GM12878 (cell line): ENCODE data around the gene CDYL.

Experiments
- JUND ChIP-seq: IDR thresholded peaks from 2 replicates; pipeline ENCODE4 v1.6.1; 2012; ENCODE audit warnings: low read depth, mild to moderate bottlenecking, low read length, improper control_type of control experiment, moderate library complexity
- MEF2A ChIP-seq: IDR thresholded peaks from 2 replicates; pipeline ENCODE4 v1.6.1; 2011; ENCODE audit warnings: low read depth, mild to moderate bottlenecking, low read length, moderate library complexity; ENCODE audit not compliant: insufficient read depth
- MTA3 ChIP-seq: IDR thresholded peaks from 2 replicates; pipeline ENCODE4 v1.6.1; 2012; ENCODE audit warnings: low read length, inconsistent platforms, borderline replicate concordance
- NRF1 ChIP-seq: conservative IDR thresholded peaks from 2 replicates; pipeline ENCODE4 v1.6.1; 2011; ENCODE audit warnings: mild to moderate bottlenecking, low read depth, low read length, improper control_type of control experiment
- SIN3A ChIP-seq: IDR thresholded peaks from 2 replicates; pipeline ENCODE4 v1.6.1; 2012; ENCODE audit warnings: low read depth, low read length, improper control_type of control experiment
- TAF1 ChIP-seq: IDR thresholded peaks from 2 replicates; pipeline ENCODE4 v1.6.1; 2011; ENCODE audit warnings: mild to moderate bottlenecking, low read depth, low read length, borderline replicate concordance
- TF ChIP-seq, protein P1 (sequence below): fragments of 450-650 bp; IDR thresholded peaks from 2 replicates; pipeline ENCODE4 v1.6.1; 2017; ENCODE audit warnings: antibody characterized with exemption, mild to moderate bottlenecking, moderate library complexity
- TF ChIP-seq, protein P2 (sequence below): IDR thresholded peaks from 2 replicates; pipeline ENCODE4 v1.6.1; 2012; ENCODE audit warnings: mild to moderate bottlenecking, low read depth, low read length
- TF ChIP-seq, protein P3 (sequence below), 3 experiments: IDR thresholded peaks in 2 of 3; conservative IDR thresholded peaks in 1 of 3; 2 replicates each; pipeline ENCODE4 v1.5.1; 2011; ENCODE audit warnings: low read depth in 3 of 3, low read length in 3 of 3, mild to moderate bottlenecking in 3 of 3, control low read depth in 2 of 3, moderate library complexity in 2 of 3, inconsistent platforms in 1 of 3, mixed read lengths in 1 of 3; ENCODE audit not compliant: control insufficient read depth in 2 of 3, insufficient read depth in 1 of 3; ENCODE audit errors: extremely low read depth in 1 of 3
- TF ChIP-seq, protein P4 (sequence below): IDR thresholded peaks from 2 replicates; pipeline ENCODE4 v1.6.1; 2012; ENCODE audit warnings: low read depth, low read length, improper control_type of control experiment

GRCh38 chr6:4939241-4939640 lies 163.0 kb downstream of the CDYL start:
- TF ChIP-seq, protein P1, sequence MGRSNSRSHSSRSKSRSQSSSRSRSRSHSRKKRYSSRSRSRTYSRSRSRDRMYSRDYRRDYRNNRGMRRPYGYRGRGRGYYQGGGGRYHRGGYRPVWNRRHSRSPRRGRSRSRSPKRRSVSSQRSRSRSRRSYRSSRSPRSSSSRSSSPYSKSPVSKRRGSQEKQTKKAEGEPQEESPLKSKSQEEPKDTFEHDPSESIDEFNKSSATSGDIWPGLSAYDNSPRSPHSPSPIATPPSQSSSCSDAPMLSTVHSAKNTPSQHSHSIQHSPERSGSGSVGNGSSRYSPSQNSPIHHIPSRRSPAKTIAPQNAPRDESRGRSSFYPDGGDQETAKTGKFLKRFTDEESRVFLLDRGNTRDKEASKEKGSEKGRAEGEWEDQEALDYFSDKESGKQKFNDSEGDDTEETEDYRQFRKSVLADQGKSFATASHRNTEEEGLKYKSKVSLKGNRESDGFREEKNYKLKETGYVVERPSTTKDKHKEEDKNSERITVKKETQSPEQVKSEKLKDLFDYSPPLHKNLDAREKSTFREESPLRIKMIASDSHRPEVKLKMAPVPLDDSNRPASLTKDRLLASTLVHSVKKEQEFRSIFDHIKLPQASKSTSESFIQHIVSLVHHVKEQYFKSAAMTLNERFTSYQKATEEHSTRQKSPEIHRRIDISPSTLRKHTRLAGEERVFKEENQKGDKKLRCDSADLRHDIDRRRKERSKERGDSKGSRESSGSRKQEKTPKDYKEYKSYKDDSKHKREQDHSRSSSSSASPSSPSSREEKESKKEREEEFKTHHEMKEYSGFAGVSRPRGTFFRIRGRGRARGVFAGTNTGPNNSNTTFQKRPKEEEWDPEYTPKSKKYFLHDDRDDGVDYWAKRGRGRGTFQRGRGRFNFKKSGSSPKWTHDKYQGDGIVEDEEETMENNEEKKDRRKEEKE = no peak
- TF ChIP-seq TAF1 (no peak), JUND (no peak), MEF2A (no peak), SIN3A (no peak), NRF1 (no peak), MTA3 (no peak)
- TF ChIP-seq, protein P2, sequence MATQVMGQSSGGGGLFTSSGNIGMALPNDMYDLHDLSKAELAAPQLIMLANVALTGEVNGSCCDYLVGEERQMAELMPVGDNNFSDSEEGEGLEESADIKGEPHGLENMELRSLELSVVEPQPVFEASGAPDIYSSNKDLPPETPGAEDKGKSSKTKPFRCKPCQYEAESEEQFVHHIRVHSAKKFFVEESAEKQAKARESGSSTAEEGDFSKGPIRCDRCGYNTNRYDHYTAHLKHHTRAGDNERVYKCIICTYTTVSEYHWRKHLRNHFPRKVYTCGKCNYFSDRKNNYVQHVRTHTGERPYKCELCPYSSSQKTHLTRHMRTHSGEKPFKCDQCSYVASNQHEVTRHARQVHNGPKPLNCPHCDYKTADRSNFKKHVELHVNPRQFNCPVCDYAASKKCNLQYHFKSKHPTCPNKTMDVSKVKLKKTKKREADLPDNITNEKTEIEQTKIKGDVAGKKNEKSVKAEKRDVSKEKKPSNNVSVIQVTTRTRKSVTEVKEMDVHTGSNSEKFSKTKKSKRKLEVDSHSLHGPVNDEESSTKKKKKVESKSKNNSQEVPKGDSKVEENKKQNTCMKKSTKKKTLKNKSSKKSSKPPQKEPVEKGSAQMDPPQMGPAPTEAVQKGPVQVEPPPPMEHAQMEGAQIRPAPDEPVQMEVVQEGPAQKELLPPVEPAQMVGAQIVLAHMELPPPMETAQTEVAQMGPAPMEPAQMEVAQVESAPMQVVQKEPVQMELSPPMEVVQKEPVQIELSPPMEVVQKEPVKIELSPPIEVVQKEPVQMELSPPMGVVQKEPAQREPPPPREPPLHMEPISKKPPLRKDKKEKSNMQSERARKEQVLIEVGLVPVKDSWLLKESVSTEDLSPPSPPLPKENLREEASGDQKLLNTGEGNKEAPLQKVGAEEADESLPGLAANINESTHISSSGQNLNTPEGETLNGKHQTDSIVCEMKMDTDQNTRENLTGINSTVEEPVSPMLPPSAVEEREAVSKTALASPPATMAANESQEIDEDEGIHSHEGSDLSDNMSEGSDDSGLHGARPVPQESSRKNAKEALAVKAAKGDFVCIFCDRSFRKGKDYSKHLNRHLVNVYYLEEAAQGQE = no peak
- TF ChIP-seq, protein P3, sequence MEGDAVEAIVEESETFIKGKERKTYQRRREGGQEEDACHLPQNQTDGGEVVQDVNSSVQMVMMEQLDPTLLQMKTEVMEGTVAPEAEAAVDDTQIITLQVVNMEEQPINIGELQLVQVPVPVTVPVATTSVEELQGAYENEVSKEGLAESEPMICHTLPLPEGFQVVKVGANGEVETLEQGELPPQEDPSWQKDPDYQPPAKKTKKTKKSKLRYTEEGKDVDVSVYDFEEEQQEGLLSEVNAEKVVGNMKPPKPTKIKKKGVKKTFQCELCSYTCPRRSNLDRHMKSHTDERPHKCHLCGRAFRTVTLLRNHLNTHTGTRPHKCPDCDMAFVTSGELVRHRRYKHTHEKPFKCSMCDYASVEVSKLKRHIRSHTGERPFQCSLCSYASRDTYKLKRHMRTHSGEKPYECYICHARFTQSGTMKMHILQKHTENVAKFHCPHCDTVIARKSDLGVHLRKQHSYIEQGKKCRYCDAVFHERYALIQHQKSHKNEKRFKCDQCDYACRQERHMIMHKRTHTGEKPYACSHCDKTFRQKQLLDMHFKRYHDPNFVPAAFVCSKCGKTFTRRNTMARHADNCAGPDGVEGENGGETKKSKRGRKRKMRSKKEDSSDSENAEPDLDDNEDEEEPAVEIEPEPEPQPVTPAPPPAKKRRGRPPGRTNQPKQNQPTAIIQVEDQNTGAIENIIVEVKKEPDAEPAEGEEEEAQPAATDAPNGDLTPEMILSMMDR (IDR thresholded peaks at IDR 0.05 in 2 of 3, conservative IDR thresholded peaks at IDR 0.05 in 1 of 3; ENCODE audit: control insufficient read depth in 2 of 3, extremely low read depth in 1 of 3, insufficient read depth in 1 of 3, low read depth in 3 of 3, low read length in 3 of 3) = no peak
- TF ChIP-seq, protein P4, sequence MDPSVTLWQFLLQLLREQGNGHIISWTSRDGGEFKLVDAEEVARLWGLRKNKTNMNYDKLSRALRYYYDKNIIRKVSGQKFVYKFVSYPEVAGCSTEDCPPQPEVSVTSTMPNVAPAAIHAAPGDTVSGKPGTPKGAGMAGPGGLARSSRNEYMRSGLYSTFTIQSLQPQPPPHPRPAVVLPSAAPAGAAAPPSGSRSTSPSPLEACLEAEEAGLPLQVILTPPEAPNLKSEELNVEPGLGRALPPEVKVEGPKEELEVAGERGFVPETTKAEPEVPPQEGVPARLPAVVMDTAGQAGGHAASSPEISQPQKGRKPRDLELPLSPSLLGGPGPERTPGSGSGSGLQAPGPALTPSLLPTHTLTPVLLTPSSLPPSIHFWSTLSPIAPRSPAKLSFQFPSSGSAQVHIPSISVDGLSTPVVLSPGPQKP = no peak
